Measurements from ENCODE around the gene RELN. TPM values are rescaled to one million over a fixed set of nuclear protein-coding genes. Genes with fewer than 3 reads are reported as not detected.

Gene RELN
- total RNA-seq, 1 donor: under 0.01 TPM

GRCh38 chr7:104010052-104010909, 20.8 kb upstream of the RELN start:
- no peak for DNase-seq (ENCODE audit: low read depth)
- TF ChIP-seq CTCF (IDR thresholded peaks at IDR 0.05; ENCODE audit: insufficient read depth, low read depth, low read length): no peak
- no peak overlapping the region for H3K4me3 ChIP-seq (ENCODE audit: low read depth, low read length)

GRCh38 chr7:104008107-104008506, 18.6 kb upstream of the RELN start:
- no peak for TF ChIP-seq CTCF (IDR thresholded peaks at IDR 0.05; ENCODE audit: insufficient read depth, low read depth, low read length)
- no peak for DNase-seq (ENCODE audit: low read depth)
- H3K4me3 ChIP-seq (ENCODE audit: low read depth, low read length): no peak overlapping the region

- DNase-seq (ENCODE audit: low read depth): no peak
- H3K4me3 ChIP-seq (ENCODE audit: low read depth, low read length): no peak overlapping the region
- TF ChIP-seq CTCF (IDR thresholded peaks at IDR 0.05; ENCODE audit: insufficient read depth, low read depth, low read length): no peak
Observed at GRCh38 chr7:104007614-104008013, 18.2 kb upstream of the RELN start.

- no peak for TF ChIP-seq CTCF (IDR thresholded peaks at IDR 0.05; ENCODE audit: insufficient read depth, low read depth, low read length)
- DNase-seq (ENCODE audit: low read depth): no peak
- H3K4me3 ChIP-seq (ENCODE audit: low read depth, low read length): no peak overlapping the region
Observed at GRCh38 chr7:104005197-104005596, 15.7 kb upstream of the RELN start.

- no peak for DNase-seq (ENCODE audit: low read depth)
- no peak overlapping the region for H3K4me3 ChIP-seq (ENCODE audit: low read depth, low read length)
- TF ChIP-seq CTCF (IDR thresholded peaks at IDR 0.05; ENCODE audit: insufficient read depth, low read depth, low read length): no peak
Observed at GRCh38 chr7:103996639-103997038, 7.2 kb upstream of the RELN start.

- H3K4me3 ChIP-seq (ENCODE audit: low read depth, low read length): no peak overlapping the region
- no peak for DNase-seq (ENCODE audit: low read depth)
- TF ChIP-seq CTCF (IDR thresholded peaks at IDR 0.05; ENCODE audit: insufficient read depth, low read depth, low read length): no peak
Observed at GRCh38 chr7:103996017-103996551, 6.6 kb upstream of the RELN start.

Data from fibroblast of villous mesenchyme (primary cell).